ENCODE measurements around the gene HOXA13.

The HOXA13 gene

DNA sequence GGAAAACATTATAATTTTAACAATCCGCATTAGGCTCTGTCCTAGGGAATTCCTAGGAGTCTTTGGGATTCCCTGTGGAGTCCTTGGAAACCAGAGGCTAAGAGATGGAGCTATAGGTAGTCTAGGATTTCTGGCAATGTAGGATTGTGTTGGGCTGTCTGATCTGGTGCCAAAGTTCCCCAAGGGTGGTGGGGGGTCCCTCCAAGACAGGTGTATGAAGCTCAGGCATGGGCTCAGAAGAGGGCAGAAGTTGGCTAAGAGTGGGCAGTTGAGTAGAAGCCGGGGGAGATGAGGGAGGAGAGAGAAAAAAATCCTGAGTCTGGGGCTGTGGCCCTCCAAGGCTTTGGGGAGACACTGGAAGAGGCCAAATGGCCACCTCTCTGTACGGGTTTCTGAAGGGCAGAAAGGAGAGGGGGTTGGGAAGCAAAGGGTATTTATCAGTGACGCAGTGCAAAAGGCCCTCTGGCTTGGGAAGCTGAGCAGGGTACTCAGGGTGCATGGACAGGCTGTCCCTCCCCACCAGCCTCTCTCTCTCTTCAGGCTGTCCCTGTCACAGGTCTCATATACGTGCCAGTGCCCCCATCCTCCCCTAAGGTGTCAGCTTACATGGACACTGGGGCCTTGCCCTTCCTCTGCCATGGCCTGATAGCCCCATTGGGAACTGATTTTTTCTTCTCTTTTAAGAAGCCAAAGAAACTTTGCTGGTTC, 53.2 kb downstream of the HOXA13 start:
- DNase-seq (ENCODE audit: low read depth), result no peak
- H3K4me3 ChIP-seq (ENCODE audit: low read depth, low read length), result no peak overlapping the region
- TF ChIP-seq CTCF (IDR thresholded peaks at IDR 0.05; ENCODE audit: control insufficient read depth, extremely low read depth, insufficient read depth), result no peak

- no peak overlapping the region for H3K4me3 ChIP-seq (ENCODE audit: low read depth, low read length)
- TF ChIP-seq CTCF (IDR thresholded peaks at IDR 0.05; ENCODE audit: control insufficient read depth, extremely low read depth, insufficient read depth), result no peak
- DNase-seq (ENCODE audit: low read depth), result no peak
Observed at GRCh38 chr7:27145914-27146412, 53.9 kb downstream of the HOXA13 start.

DNA sequence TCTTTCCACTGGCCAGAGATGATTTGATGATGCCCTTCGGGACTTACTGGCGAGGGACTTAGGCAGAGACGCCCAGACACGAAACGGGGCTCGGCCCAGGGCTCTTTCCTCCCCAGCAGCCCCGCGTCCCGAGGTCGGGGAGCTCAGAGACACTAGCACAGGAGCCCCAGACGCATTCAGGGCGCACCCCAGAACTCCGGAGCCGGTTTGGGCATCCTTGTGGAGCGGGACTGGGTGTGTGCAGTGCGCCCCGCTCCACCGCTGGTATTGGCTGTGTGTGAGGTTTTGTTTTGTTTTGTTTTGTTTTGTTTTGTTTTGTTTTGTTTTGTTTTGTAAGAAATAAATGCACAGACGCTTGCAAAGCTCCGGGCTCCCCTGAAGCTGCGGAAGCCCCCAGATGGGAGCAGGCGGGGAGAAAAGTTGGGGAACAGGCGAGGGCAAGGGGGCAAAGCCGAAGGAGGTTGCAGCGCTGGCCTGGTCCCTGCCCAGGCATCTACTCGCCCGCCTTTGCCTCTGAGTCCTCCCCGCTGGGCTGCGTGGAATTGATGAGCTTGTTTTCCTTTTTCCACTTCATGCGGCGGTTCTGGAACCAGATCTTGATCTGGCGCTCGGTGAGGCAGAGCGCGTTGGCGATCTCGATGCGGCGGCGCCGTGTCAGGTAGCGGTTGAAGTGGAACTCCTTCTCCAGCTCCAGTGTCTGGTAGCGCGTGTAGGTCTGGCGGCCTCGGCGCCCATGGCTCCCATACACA, 54.6 kb downstream of the HOXA13 start:
- TF ChIP-seq CTCF (IDR thresholded peaks at IDR 0.05; ENCODE audit: control insufficient read depth, extremely low read depth, insufficient read depth), result no peak
- no peak overlapping the region for H3K4me3 ChIP-seq (ENCODE audit: low read depth, low read length)
- no peak for DNase-seq (ENCODE audit: low read depth)

GRCh38 chr7:27144781-27145164, 55.1 kb downstream of the HOXA13 start:
- no peak overlapping the region for H3K4me3 ChIP-seq (ENCODE audit: low read depth, low read length)
- no peak for TF ChIP-seq CTCF (IDR thresholded peaks at IDR 0.05; ENCODE audit: control insufficient read depth, extremely low read depth, insufficient read depth)
- no peak for DNase-seq (ENCODE audit: low read depth)

Data from LNCaP clone FGC (cell line).